PC-9 (cell line): ENCODE data around the gene GNAQ. TPM values are rescaled to one million over a fixed set of nuclear protein-coding genes. Genes with fewer than 3 reads are reported as not detected.
A peak's percentile ranks its signal among the peaks of the same experiment; 100 is the strongest.

Experiments used
- BruUV-seq: library from RNA; stranded (reverse); fragments of 400-500 nt; replicated peaks from 2 replicates; lab custom pipeline; 2021; lab: Mats Ljungman, UMichigan
- CTCF ChIA-PET: fragments of 300-600 bp; sonication (Branson Sonifier 250); formaldehyde crosslinking; loops from one replicate; lab custom pipeline; 2022; ENCODE audit warnings: antibody characterized with exemption; lab: Charles Lee
- POLR2A ChIA-PET: fragments of 300-600 bp; sonication (Branson Sonifier 250); formaldehyde crosslinking; loops from one replicate; lab custom pipeline; 2022; ENCODE audit warnings: antibody characterized with exemption; ENCODE audit not compliant: unreplicated experiment; lab: Charles Lee
- DNase-seq, 2 experiments: peaks; one replicate each; pipeline versions ENCODE4 v3.0.0 to v3.0.0-alpha.2; 2015 to 2022; ENCODE audit warnings: mixed read lengths in 1 of 2
- H2AFZ ChIP-seq: fragments of 200-600 bp; sonication (generic); 2 replicates; pipeline ENCODE4 v1.8.1; 2017; ENCODE audit warnings: antibody characterized with exemption
- H3F3A ChIP-seq: fragments of 200-600 bp; sonication (generic); 2 replicates; pipeline ENCODE4 v1.8.1; 2017; ENCODE audit warnings: antibody characterized with exemption, mild to moderate bottlenecking, low read depth; ENCODE audit not compliant: insufficient read depth
- H3K27ac ChIP-seq: fragments of 200-600 bp; sonication (generic); 2 replicates; pipeline ENCODE4 v1.6.1; 2016; ENCODE audit warnings: mixed run types
- H3K27me3 ChIP-seq: fragments of 200-600 bp; sonication (generic); 2 replicates; pipeline ENCODE4 v1.6.1; 2016; ENCODE audit warnings: low read depth, mixed run types; ENCODE audit not compliant: insufficient read depth
- H3K36me3 ChIP-seq: fragments of 200-600 bp; sonication (generic); 2 replicates; pipeline ENCODE4 v1.6.1; 2016; ENCODE audit warnings: low read depth, mixed run types
- H3K4me1 ChIP-seq: fragments of 200-600 bp; sonication (generic); replicated peaks from 2 replicates; pipeline ENCODE4 v1.6.1; 2016; ENCODE audit warnings: mixed run types; ENCODE audit not compliant: insufficient read depth
- H3K4me2 ChIP-seq: fragments of 200-600 bp; sonication (generic); 2 replicates; pipeline ENCODE4 v1.6.1; 2017; ENCODE audit warnings: mixed run types
- H3K4me3 ChIP-seq: fragments of 200-600 bp; sonication (generic); 2 replicates; pipeline ENCODE4 v1.6.1; 2016; ENCODE audit warnings: mixed run types
- H3K79me2 ChIP-seq: fragments of 200-600 bp; sonication (generic); 2 replicates; pipeline ENCODE4 v1.6.1; 2017; ENCODE audit warnings: low read depth, mixed run types
- H3K9me2 ChIP-seq: fragments of 200-600 bp; sonication (generic); 2 replicates; pipeline ENCODE4 v1.8.1; 2017; ENCODE audit warnings: mild to moderate bottlenecking; ENCODE audit not compliant: insufficient read depth
- H3K9me3 ChIP-seq: fragments of 200-600 bp; sonication (generic); 2 replicates; pipeline ENCODE4 v1.8.1; 2016; ENCODE audit warnings: low read depth; ENCODE audit not compliant: insufficient read depth
- H4K20me1 ChIP-seq: fragments of 200-600 bp; sonication (generic); 2 replicates; pipeline ENCODE4 v1.8.1; 2017; ENCODE audit not compliant: insufficient read depth
- EZH2 ChIP-seq: fragments of 200-600 bp; sonication (generic); IDR thresholded peaks from 2 replicates; pipeline ENCODE4 v1.8.0; 2017; ENCODE audit warnings: antibody characterized with exemption, low read depth
- intact Hi-C: fragments of 100-400 bp; cut with micrococcal nuclease; formaldehyde crosslinking; loops from one replicate; pipeline ENCODE4 v1.10.0; 2022; ENCODE audit not compliant: unreplicated experiment
- total RNA-seq: library from RNA; stranded (reverse); gene quantifications from 2 replicates; pipeline ENCODE4 v1.2.3, GENCODE V29; 2021
- TF ChIP-seq, protein P1 (sequence below): fragments of 200-600 bp; sonication (generic); conservative IDR thresholded peaks from 2 replicates; pipeline ENCODE4 v1.6.1; 2017; ENCODE audit warnings: mixed run types, antibody characterized with exemption, mild to moderate bottlenecking, moderate library complexity

GNAQ gene
- total RNA-seq, 1 experiment from 2014 or later, result 51.6 TPM

DNA sequence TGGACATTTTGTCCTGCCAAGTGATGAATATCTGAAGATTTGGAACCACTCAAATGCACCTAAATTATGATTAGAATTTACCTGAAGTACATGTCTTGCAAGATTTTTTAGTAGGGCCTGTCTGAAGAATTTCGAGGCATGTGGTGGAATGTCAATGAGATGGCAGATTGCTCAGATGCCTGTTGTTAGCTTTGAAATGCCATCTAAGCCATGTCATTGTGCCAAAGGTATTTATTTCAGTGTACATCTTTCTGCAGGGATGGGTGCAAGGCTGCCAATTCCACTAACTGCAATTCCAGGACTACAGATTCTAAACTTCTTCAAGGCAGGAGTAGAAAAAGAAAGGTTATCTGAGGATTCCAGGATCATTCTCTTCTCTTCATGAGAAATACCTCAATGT lies 9.1 kb upstream of the GNAQ start:
- no peaks in the 10 kb centered on the region for H3K9me3 ChIP-seq
- H3F3A ChIP-seq, result peaks cover 4% of the 10 kb centered on the region; the same call in 1 of the 2 replicates
- H3K4me3 ChIP-seq, result no peak overlapping the region
- H3K4me2 ChIP-seq, result peak overlapping the region; percentile 21; the same call in 1 of the 2 replicates
- no peak overlapping the region for H2AFZ ChIP-seq
- H3K27me3 ChIP-seq, result no peaks in the 10 kb centered on the region
- DNase-seq, result peak; percentile 49 to 91
- intact Hi-C loops, result loop anchor here (1.0 kb wide), 1 partner anchor 79 kb away; no protein-coding TSS in a partner anchor
- TF ChIP-seq, protein P1, sequence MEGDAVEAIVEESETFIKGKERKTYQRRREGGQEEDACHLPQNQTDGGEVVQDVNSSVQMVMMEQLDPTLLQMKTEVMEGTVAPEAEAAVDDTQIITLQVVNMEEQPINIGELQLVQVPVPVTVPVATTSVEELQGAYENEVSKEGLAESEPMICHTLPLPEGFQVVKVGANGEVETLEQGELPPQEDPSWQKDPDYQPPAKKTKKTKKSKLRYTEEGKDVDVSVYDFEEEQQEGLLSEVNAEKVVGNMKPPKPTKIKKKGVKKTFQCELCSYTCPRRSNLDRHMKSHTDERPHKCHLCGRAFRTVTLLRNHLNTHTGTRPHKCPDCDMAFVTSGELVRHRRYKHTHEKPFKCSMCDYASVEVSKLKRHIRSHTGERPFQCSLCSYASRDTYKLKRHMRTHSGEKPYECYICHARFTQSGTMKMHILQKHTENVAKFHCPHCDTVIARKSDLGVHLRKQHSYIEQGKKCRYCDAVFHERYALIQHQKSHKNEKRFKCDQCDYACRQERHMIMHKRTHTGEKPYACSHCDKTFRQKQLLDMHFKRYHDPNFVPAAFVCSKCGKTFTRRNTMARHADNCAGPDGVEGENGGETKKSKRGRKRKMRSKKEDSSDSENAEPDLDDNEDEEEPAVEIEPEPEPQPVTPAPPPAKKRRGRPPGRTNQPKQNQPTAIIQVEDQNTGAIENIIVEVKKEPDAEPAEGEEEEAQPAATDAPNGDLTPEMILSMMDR, result no peak
- no peak for TF ChIP-seq EZH2
- no peaks in the 10 kb centered on the region for H4K20me1 ChIP-seq
- H3K9me2 ChIP-seq, result no peaks in the 10 kb centered on the region
- no TSS peak for BruUV-seq
- H3K36me3 ChIP-seq, result no peaks in the 10 kb centered on the region
- ChIA-PET CTCF (interaction anchor here (0.6 to 1.1 kb wide), 3 partner anchors 63 to 607 kb away, joined by 3 to 4 read pairs (median 3); no protein-coding TSS in a partner anchor), POLR2A (interaction anchor here (0.6 to 0.7 kb wide), 2 partner anchors 67 to 156 kb away, joined by 3 read pairs; no protein-coding TSS in a partner anchor)
- peak overlapping the region; percentile 26 for H3K27ac ChIP-seq
- peaks cover 35% of the 10 kb centered on the region for H3K4me1 ChIP-seq
- no peaks in the 10 kb centered on the region for H3K79me2 ChIP-seq

DNA sequence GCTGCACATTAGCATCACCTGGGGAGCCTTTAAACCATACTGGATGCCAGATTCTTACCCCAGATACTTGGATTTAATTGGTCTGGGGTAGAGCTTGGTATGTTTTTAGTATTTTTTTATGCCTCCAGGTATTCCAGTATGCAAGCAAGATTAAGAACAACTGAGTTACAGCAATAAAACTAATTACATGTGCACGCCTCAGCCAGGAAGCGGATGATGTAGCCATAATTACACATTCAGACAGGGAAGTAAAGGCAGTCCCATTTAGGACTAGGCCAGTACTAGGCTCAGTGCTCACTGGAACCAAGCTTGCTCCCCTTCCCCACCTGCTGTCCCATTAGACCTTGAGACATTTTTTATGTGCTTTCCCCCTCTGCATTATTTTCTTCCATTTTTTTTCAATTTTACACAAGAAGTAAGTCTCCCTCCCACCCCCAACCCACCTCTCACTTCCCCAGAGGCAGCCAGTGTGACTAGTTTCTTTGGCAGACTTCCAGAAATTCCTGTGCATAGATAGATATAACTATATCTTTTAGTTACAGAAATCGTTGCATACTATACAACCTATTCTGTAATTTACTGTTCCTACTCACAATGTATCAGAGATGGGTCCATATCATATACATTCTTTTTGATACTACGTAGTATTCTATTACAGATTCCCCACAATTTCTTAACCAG lies 7.1 kb upstream of the GNAQ start:
- H3K9me2 ChIP-seq, result no peaks in the 10 kb centered on the region
- ChIA-PET CTCF (no interaction called here), POLR2A (interaction anchor here (0.7 kb wide), 1 partner anchor 411 kb away, joined by 13 read pairs; no protein-coding TSS in a partner anchor)
- no peak for TF ChIP-seq EZH2
- TF ChIP-seq, protein P1, result no peak
- H3K27ac ChIP-seq, result no peak overlapping the region
- no peak overlapping the region for H3K4me3 ChIP-seq
- peaks cover 39% of the 10 kb centered on the region for H3K4me1 ChIP-seq
- no peaks in the 10 kb centered on the region for H3K36me3 ChIP-seq
- H3K27me3 ChIP-seq, result no peaks in the 10 kb centered on the region
- 0 out of 2 replicates have a peak overlapping the region, but pooled peaks have one; percentile 10 for H3K4me2 ChIP-seq
- H3K9me3 ChIP-seq, result no peaks in the 10 kb centered on the region
- no peak overlapping the region for H2AFZ ChIP-seq
- BruUV-seq, result no TSS peak
- no peaks in the 10 kb centered on the region for H4K20me1 ChIP-seq
- peaks cover 4% of the 10 kb centered on the region; the same call in 1 of the 2 replicates for H3F3A ChIP-seq
- no peaks in the 10 kb centered on the region for H3K79me2 ChIP-seq
- intact Hi-C loops, result loop anchor here (5.0 to 10.0 kb wide), 2 partner anchors 196 to 581 kb away; partner anchors contain the start of gene CEP78
- peak; percentile 14 to 61 for DNase-seq

DNA sequence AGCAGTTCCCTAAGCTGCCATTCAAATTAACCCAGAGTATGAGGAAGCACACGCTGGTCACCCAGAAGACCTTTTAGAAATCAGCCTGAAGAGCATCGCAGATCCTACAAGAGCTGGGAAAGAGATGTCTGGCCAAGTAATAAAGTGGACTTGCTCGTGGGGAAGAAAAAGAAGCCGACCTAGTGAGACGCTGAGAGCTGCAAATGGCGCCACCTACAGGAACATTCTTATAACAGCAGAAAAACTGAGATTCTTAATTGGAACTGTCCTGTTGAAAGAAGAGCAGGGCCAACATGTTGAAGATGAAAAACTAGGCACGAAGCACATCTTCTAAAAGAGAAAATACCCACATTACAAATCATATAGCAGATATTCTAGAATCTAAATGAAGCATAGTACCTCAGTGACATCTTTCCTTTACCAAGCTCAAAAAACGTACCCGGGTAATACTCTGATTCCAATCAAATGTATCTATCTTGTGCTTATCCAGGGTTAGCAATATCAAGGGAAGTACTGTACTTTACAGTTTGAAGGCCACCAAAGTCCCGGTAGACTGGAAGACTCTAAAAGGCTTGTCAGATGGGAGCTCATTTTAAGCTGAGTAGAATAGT lies 3.9 kb upstream of the GNAQ start:
- H3K4me3 ChIP-seq, result no peak overlapping the region

More for the DNA sequence above, 3.9 kb upstream of the GNAQ start:
- no TSS peak for BruUV-seq
- Histone ChIP-seq H3K36me3 (no peaks in the 10 kb centered on the region), H3K9me2 (no peaks in the 10 kb centered on the region), H3K27me3 (no peaks in the 10 kb centered on the region), H3K79me2 (peaks cover 9% of the 10 kb centered on the region), H4K20me1 (no peaks in the 10 kb centered on the region), H3K9me3 (no peaks in the 10 kb centered on the region), H3K27ac (no peak overlapping the region), H3K4me2 (0 out of 2 replicates have a peak overlapping the region, but pooled peaks have one; percentile 14), H3F3A (peaks cover 6% of the 10 kb centered on the region; the same call in 1 of the 2 replicates), H2AFZ (peak overlapping the region; percentile 40; the same call in 1 of the 2 replicates), H3K4me1 (peaks cover 39% of the 10 kb centered on the region)
- DNase-seq, result peak; percentile 46 to 47
- intact Hi-C loops, result loop anchor here (1.0 to 10.0 kb wide), 5 partner anchors 55 to 602 kb away; partner anchors contain the start of gene CEP78
- POLR2A ChIA-PET, result no interaction called here
- CTCF ChIA-PET, result interaction anchor here (0.7 to 2.4 kb wide), 6 partner anchors 58 to 1618 kb away, joined by 3 to 14 read pairs (median 4); no protein-coding TSS in a partner anchor
- TF ChIP-seq EZH2, result no peak
- TF ChIP-seq, protein P1, result peak; percentile 89
